ENCODE results near the gene CCDC134. TPM values are rescaled to one million over a fixed set of nuclear protein-coding genes. Genes with fewer than 3 reads are reported as not detected.

CCDC134 gene
- total RNA-seq, 4 donors from 2014 or later, result 1.6 to 3.5 (median 3.4) TPM

DNA sequence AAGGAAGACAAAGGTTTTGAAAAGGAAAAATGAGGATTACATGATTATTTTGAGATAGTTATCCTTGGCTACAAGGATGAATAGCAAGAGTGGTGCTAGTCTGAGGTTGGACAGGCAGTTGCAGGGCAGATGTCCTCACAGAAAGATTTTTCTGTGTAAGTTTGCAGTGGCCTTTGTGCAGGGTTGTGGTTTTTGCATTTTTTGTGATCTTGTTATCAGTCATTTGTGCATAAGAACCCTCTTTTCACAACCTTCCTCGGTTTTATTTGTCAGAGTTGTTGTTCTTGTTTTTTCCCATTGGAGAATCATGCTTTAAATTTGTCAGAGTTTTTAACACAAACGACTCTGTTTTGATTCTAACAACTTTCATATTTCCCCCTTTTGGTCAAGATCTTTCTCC, 1.4 kb downstream of the CCDC134 start:
- TF ChIP-seq, protein P1, sequence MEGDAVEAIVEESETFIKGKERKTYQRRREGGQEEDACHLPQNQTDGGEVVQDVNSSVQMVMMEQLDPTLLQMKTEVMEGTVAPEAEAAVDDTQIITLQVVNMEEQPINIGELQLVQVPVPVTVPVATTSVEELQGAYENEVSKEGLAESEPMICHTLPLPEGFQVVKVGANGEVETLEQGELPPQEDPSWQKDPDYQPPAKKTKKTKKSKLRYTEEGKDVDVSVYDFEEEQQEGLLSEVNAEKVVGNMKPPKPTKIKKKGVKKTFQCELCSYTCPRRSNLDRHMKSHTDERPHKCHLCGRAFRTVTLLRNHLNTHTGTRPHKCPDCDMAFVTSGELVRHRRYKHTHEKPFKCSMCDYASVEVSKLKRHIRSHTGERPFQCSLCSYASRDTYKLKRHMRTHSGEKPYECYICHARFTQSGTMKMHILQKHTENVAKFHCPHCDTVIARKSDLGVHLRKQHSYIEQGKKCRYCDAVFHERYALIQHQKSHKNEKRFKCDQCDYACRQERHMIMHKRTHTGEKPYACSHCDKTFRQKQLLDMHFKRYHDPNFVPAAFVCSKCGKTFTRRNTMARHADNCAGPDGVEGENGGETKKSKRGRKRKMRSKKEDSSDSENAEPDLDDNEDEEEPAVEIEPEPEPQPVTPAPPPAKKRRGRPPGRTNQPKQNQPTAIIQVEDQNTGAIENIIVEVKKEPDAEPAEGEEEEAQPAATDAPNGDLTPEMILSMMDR (IDR thresholded peaks at IDR 0.05), result no peak
- no peak for ATAC-seq (ENCODE audit: low FRiP score)
- DNase-seq (ENCODE audit: low spot score), result no peak

- DNase-seq (ENCODE audit: low spot score) (no peak), ATAC-seq (ENCODE audit: low FRiP score) (no peak)
- TF ChIP-seq, protein P1 (IDR thresholded peaks at IDR 0.05), result no peak
These were observed 5.2 kb downstream of the CCDC134 start for GRCh38 chr22:41805639-41806038.

DNA sequence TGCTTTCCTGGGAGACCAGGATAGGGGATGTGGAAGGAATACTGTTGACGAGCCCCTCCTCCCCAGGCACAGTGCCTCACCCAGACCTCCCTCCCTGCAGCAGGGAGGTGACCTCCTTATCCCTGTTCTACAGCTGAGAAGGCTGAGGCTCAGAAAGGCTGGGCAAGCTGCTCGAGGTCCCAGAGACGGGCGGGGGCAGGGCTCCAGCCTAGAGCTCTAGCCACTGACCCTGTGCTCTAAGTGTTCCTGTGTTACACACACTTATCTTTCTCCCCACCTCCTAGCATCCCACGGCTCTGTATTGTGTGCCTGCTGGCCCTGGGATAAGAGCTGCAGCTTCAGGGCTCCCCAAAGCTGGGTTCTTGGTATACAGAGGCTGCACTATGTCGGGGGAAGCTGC, 7.9 kb downstream of the CCDC134 start:
- no peak for DNase-seq (ENCODE audit: low spot score)
- ATAC-seq (ENCODE audit: low FRiP score), result no peak
- TF ChIP-seq, protein P1 (IDR thresholded peaks at IDR 0.05), result no peak

DNA sequence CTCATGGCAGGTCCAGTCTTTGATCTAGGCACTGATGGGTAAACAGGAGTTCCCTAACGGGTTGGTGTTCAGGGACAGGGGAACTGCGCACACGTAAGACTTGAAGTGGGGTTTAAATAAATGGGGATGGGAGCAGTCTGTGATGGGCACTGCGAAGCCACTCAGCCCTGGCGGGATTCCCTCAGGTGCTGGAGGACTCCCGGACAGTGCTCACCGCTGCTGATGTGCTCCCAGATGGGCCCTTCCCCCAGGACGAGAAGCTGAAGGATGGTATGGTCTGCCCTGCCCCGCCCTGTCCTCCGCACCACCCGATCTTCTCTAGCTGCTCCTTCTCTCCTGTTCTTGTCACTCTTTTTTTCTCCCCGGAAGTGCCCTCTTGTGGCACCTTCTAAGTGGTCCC, 9.5 kb downstream of the CCDC134 start:
- no peak for ATAC-seq (ENCODE audit: low FRiP score)
- DNase-seq (ENCODE audit: low spot score), result no peak
- TF ChIP-seq, protein P1 (IDR thresholded peaks at IDR 0.05), result no peak

- DNase-seq (ENCODE audit: low spot score) (no peak), ATAC-seq (ENCODE audit: low FRiP score) (no peak)
- TF ChIP-seq, protein P1 (IDR thresholded peaks at IDR 0.05), result no peak
These were observed 12.5 kb downstream of the CCDC134 start for GRCh38 chr22:41812805-41813545.

DNA sequence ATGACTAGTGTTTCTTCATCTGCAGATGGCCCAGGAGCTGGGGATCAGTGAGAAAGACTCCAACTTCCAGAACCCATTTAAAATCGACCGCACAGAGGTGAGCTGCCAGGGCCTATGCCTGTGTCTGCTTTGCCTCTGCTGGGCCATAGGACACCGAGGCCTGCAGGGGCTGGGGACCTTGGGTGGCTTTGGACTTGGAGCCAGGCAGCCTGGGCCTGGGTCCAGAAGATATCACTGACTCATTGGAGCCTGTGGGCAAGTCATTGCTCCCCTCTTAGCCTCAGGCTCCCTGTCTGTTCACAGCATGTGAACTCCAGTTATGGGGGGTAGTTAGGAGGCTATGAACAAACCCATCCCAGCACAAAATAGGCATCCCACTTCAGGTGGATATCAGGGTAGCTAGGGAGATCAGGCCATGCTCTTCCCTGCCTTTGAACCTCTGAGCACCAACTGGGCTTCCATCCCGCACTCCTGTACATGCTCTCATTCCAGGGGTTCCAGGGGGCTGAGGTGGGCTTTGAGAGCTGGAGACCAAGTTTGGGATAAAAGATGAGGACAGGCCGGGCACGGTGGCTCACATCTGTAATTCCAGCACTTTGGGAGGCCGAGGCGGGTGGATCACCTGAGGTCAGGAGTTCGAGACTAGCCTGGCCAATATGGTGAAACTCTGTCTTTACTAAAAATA, 13.4 kb downstream of the CCDC134 start:
- ATAC-seq (ENCODE audit: low FRiP score) (no peak), DNase-seq (ENCODE audit: low spot score) (no peak)
- TF ChIP-seq, protein P1 (IDR thresholded peaks at IDR 0.05), result no peak

- DNase-seq (ENCODE audit: low spot score) (no peak), ATAC-seq (ENCODE audit: low FRiP score) (no peak)
- TF ChIP-seq, protein P1 (IDR thresholded peaks at IDR 0.05), result no peak
These were observed 15.2 kb downstream of the CCDC134 start for GRCh38 chr22:41815716-41816115.

Measured in omental fat pad (tissue), 4 donors.